ENCODE data around the gene COQ2.

Gene COQ2

DNA sequence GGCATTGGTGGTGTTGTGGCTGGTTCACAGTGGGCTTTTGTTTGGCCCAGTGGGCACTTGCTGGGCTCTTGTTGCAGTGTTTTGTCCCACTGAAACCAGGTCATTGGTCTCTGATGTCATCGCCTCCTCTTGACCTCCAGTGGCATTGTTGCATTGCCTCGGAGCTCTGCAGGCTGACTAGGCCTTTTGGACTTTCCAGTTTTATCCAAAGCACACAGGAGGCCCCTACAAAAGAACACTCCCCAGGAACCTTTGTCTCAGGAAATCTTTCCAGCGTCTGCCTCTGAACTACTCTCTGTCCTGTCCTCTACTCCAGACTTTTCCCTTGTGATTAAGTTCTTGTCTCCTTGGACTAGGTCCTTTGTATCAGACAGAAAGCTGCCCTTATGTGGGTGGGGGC is 54.8 kb downstream of the COQ2 start:
- no peak overlapping the region for H3K4me3 ChIP-seq (IDR thresholded peaks at IDR 0.05; ENCODE audit: insufficient read depth, low read depth, low read length)

DNA sequence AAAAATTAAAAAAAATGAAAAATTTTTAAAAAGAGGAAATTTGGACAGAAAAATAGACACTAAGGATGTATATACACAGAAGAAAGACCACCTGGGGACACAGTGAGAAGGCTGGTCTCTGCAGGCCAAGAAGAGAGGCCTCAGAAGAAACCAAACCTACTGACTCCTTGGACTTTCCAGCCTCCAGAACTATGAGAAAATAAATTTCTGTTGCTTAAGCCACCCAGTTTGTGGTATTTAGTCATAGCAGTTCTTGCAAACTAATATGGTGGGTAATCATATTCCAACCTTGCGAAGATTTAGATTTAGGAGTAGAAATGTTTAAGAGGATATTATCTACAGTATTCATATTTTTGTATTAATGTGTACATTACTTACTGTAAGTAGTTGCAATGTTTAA is 56.4 kb downstream of the COQ2 start:
- no peaks in the 10 kb centered on the region for H4K20me1 ChIP-seq (ENCODE audit: insufficient read depth)
- no peak overlapping the region for H3K4me2 ChIP-seq

More for the DNA sequence above, 54.8 kb downstream of the COQ2 start:
- no peak overlapping the region for H3K27ac ChIP-seq
- H3K36me3 ChIP-seq (ENCODE audit: insufficient read depth), result no peaks in the 10 kb centered on the region
- peaks cover 32% of the 10 kb centered on the region for H3K4me1 ChIP-seq (ENCODE audit: low read depth, poor library complexity, severe bottlenecking)
- H3K79me2 ChIP-seq (ENCODE audit: insufficient read depth, low read depth), result no peaks in the 10 kb centered on the region
- H3K27me3 ChIP-seq (ENCODE audit: insufficient read depth, low read depth), result no peaks in the 10 kb centered on the region; the same call in 1 of the 2 replicates
- TF ChIP-seq, protein P1, sequence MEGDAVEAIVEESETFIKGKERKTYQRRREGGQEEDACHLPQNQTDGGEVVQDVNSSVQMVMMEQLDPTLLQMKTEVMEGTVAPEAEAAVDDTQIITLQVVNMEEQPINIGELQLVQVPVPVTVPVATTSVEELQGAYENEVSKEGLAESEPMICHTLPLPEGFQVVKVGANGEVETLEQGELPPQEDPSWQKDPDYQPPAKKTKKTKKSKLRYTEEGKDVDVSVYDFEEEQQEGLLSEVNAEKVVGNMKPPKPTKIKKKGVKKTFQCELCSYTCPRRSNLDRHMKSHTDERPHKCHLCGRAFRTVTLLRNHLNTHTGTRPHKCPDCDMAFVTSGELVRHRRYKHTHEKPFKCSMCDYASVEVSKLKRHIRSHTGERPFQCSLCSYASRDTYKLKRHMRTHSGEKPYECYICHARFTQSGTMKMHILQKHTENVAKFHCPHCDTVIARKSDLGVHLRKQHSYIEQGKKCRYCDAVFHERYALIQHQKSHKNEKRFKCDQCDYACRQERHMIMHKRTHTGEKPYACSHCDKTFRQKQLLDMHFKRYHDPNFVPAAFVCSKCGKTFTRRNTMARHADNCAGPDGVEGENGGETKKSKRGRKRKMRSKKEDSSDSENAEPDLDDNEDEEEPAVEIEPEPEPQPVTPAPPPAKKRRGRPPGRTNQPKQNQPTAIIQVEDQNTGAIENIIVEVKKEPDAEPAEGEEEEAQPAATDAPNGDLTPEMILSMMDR (conservative IDR thresholded peaks at IDR 0.05; ENCODE audit: low read depth, low read length), result no peak
- H3K4me2 ChIP-seq, result no peak overlapping the region
- H4K20me1 ChIP-seq (ENCODE audit: insufficient read depth), result no peaks in the 10 kb centered on the region
- H2AFZ ChIP-seq (ENCODE audit: low read depth), result no peak overlapping the region
- no peak overlapping the region for H3K9ac ChIP-seq

DNA sequence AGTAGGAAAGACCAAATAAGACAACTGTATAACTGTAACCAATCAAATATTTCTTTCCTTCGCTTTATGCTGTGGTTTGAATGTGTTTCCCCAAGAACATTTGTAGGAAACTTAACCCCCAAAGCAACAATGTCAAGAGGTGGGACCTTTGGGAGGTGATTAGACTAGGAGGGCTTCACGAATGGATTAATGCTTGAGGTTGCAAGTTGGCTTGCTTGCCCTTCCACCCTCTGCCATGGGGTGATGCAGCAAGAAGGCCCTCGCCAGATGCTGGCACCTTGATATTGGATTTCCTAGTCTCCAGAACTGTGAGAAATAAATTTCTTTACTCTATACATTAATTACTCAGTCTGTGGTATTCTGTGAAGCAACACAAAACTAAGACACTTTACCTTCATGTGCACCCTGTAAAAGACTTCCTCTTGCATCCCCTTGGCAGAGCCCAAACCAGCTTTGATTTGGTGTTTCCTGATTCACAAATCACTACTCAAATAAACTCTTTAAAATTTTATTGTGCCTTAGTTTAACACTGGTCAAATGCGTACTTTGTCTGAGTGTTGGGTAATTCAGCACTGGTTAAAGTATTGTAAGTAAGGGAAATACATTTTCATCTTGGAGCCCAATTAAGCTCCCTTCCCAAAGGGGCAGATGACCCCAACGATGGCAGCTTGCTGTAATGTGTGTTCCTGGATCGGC is 59.9 kb downstream of the COQ2 start:
- Histone ChIP-seq H3K4me3 (IDR thresholded peaks at IDR 0.05; ENCODE audit: insufficient read depth, low read depth, low read length) (no peak overlapping the region), H3K27ac (no peak overlapping the region), H3K27me3 (ENCODE audit: insufficient read depth, low read depth) (no peaks in the 10 kb centered on the region), H3K9ac (no peak overlapping the region), H3K79me2 (ENCODE audit: insufficient read depth, low read depth) (no peaks in the 10 kb centered on the region), H3K36me3 (ENCODE audit: insufficient read depth) (no peaks in the 10 kb centered on the region), H3K4me2 (no peak overlapping the region), H3K4me1 (ENCODE audit: low read depth, poor library complexity, severe bottlenecking) (peaks cover 40% of the 10 kb centered on the region), H4K20me1 (ENCODE audit: insufficient read depth) (no peaks in the 10 kb centered on the region), H2AFZ (ENCODE audit: low read depth) (no peak overlapping the region)
- TF ChIP-seq, protein P1 (conservative IDR thresholded peaks at IDR 0.05; ENCODE audit: low read depth, low read length), result no peak

More for the DNA sequence above, 56.4 kb downstream of the COQ2 start:
- Histone ChIP-seq H3K9ac (no peak overlapping the region), H3K27me3 (ENCODE audit: insufficient read depth, low read depth) (no peaks in the 10 kb centered on the region), H3K4me1 (ENCODE audit: low read depth, poor library complexity, severe bottlenecking) (peaks cover 32% of the 10 kb centered on the region), H2AFZ (ENCODE audit: low read depth) (no peak overlapping the region), H3K36me3 (ENCODE audit: insufficient read depth) (no peaks in the 10 kb centered on the region), H3K27ac (no peak overlapping the region), H3K4me3 (IDR thresholded peaks at IDR 0.05; ENCODE audit: insufficient read depth, low read depth, low read length) (no peak overlapping the region), H3K79me2 (ENCODE audit: insufficient read depth, low read depth) (no peaks in the 10 kb centered on the region)
- TF ChIP-seq, protein P1 (conservative IDR thresholded peaks at IDR 0.05; ENCODE audit: low read depth, low read length), result no peak

DNA sequence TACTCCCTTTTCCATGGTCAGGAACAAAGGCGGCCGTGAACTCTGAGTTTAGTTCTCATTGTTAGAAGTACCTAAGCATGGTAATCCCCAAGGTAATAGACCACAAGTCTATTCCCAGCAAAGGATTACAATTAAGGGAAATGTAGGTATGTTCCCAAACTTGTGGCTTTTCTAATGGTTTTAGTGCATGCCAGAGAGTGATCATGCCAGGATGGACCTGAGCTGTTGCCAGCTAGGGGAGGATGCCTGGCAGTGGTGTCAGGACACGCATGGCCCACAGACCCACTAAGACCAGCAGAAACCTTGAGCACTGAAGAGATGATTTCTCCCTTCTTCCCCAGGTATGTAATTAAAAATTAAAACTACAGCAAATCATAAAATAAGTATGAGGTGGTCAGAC is 60.8 kb downstream of the COQ2 start:
- Histone ChIP-seq H3K27me3 (ENCODE audit: insufficient read depth, low read depth) (no peaks in the 10 kb centered on the region), H3K4me3 (IDR thresholded peaks at IDR 0.05; ENCODE audit: insufficient read depth, low read depth, low read length) (no peak overlapping the region), H3K79me2 (ENCODE audit: insufficient read depth, low read depth) (no peaks in the 10 kb centered on the region), H3K36me3 (ENCODE audit: insufficient read depth) (no peaks in the 10 kb centered on the region), H4K20me1 (ENCODE audit: insufficient read depth) (no peaks in the 10 kb centered on the region), H2AFZ (ENCODE audit: low read depth) (no peak overlapping the region), H3K9ac (no peak overlapping the region), H3K4me1 (ENCODE audit: low read depth, poor library complexity, severe bottlenecking) (peaks cover 49% of the 10 kb centered on the region), H3K4me2 (no peak overlapping the region), H3K27ac (no peak overlapping the region)
- TF ChIP-seq, protein P1 (conservative IDR thresholded peaks at IDR 0.05; ENCODE audit: low read depth, low read length), result no peak
